SW480 (cell line): ENCODE measurements around the gene PIGS.
"Not testable (repeated sequence)": the region's sequence is repeated elsewhere in the genome, so short reads cannot be mapped to it uniquely, and the experiment has no call there.

Experiments used
- DNase-seq: peaks from one replicate; pipeline ENCODE4 v3.0.0-alpha.2; 2016; ENCODE audit warnings: low spot score

Gene PIGS

DNA sequence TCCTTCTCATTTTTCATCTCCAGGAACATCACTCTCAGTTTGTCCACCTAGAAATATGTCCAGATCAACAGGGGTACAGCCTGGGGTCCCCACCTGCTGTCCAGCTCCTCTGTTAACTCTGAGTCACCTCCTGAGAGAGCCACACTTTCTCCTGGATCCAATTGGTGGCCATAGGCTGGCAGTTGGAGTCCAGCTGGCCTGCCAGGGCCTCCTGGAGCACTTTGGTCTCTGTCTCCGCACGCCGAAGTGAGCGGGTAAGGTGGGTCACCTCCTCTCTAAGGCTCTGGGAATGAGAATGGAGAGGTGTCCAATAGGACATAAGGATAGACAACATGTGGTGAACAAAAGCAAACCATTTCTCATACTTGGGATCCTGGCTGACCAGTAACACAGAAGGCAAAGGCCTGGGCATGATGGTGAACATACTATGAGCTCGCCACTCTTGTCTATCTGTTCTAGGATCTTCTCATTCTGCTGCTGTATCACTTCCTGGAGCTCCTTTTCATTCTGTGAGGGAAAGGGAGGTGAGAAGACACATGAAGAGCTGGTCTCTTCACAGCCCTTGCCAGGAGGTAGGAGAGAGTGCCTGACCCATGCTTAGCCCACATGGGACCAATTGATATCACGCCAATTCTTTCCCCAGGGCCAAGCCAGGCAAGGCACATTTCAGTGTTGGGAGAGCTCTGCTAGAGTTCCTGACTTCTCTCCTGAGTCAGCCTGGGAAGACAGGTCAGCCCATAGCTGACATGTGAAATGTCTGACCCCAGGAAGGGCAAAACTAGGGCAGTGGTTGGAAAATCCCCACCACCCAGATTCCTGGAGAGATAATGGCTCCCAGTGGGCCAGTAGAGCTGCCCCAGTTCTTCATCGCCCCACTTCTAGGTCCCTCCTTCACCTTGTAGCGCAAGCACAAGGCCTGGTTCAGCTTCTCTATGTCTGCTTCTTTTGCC, 7.2 kb upstream of the PIGS start:
- no peak for DNase-seq

DNA sequence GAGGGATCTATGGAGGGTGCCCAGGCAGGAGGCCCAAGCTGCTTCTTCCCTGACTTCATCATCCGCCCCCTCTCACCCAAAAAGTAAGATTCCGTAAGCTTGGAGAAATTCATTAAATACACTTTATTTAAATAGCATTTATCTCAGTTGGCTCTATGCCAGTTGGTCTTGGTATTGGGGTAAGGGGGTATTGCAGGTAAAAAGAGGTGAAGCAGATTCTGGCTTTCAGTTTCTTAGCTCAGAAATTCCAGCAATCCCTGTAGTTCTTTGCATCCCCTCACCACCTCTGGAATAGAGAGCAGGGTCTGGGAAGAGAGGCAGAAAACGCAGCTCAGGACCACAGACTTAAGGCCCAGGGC, 6.1 kb upstream of the PIGS start:
- no peak for DNase-seq

DNA sequence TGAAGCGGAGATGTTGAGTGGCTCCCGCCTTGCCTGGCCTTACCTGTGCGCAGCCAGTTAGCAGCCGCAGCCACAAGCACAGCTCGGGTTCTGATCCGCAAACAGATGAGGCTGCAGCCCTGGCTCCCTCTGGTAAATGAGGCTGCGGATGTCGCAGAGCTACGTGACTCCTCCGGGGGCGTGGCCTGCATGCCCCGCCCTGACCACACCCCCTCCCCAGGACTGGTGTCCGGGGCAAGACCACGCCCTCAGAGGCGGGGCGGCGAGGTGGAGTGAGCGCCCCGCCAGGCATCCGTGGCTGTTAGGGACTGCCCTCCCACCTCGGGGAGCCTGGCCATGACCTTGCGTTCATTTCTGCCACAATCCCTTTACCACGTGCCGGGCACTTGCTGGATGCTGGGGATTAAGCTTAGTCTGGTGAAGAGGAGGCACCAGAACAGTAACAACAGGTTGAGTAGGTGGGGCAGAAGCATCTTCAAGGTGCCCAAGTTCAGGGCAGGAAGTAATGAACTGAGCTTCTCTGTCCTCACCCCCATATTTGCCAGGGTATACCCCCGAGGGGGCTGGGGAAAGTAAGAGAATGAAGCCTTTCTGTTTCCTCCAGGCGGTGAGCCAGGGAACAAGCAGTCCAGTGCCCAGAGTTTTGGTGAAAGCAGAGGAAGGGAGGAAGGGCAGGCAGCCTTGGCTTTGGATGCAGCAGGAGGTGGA, 5.6 kb upstream of the PIGS start, which contains the start of gene ALDOC:
Gene ALDOC (minus strand): TSS at position 138 of the 708 bp plus-strand sequence. CDS start 1,363 bp downstream, outside the sequence.
- peak; percentile 89 for DNase-seq

DNA sequence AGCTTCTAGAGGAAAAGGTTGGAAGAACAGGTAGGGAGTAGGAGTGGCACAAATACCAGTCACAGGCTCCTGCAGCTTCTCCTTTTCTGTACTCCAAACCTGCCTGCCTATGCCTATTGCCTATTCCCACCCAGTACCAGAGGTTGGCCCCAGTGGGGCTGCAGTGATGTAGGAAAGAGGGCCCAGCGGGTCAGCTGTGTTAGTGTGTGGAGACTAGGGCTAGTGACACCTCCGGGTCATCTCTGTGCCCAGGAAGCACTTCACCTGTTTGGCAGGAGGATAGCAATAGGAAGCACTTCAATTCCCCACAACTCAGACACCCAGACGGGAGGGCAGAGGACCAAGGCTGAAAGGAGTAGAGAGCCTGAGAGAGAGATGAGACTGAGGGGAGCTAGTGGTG, 4.7 kb upstream of the PIGS start:
- not testable (repeated sequence) for DNase-seq

DNA sequence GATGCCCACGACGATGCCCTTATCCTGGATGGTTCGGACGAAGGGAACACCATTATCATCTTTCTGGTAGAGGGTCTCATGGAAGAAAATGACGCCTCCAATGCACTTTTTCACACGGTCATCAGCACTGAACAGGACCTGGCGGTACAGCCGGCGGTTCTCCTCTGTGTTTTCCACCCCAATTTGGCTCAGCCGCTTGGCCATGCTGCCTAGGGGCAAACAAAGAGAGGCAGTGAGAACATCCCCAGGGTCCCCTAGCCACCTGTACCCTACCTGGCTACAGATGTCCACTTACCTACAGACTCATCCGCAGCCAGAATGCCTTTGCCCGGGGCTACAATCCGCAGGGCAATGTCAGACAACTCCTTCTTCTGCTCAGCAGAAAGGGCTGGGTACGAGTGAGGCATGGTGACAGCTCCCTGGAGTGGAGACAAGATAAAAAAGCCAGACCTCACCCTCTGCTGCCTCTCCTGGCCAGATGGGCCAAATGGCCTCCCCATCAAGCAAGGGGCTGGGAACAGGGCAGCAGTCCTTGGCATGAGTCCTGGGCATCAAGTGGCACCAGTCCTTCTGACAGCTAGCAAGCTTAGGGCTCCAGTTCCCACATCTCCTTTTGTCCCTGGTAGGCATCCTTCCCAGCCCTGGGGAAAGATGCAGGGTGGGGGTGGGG, 3.9 kb upstream of the PIGS start:
- no peak for DNase-seq

DNA sequence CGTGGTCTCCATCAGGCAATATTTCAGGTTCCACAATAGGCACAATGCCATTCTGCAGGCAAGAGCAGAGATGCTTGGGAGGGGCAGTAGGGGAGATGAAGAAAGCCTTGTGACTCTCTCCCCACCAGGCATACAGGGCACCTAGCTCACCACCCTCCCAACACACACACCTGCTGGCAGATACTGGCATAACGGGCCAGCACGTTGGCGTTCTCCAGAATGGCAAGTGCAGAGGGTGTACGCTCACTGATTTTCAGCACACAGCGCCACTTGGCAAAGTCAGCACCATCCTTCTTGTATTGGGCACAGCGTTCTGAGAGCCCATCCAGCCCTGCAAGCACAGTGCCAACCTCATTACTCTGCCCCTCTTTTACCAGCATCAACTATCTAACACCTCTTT, 3.2 kb upstream of the PIGS start:
- DNase-seq: no peak

DNA sequence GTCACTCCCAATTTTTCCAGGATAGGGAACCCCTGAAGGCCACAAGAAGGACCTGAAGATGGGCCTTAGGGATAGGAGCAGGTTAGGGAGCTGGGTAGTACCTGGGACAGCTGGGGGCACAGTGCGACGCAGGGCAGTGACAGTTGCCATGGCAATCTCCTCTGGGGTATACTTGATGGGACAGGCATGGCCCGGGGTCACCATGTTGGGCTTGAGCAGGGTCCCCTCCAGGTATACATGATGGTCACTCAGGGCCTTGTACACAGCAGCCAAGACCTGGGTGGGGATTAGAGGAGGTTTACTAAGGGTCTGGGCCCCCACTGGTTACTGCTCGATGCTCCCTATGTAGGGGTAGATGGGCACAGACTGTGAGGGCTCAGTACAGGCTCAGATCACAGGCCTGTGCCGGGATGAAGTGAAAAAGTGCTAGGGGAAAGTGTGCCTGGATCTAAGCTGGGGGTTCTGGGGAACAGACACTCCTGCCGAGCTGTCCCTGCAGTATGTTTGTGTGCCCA, 2.7 kb upstream of the PIGS start:
- no peak for DNase-seq

DNA sequence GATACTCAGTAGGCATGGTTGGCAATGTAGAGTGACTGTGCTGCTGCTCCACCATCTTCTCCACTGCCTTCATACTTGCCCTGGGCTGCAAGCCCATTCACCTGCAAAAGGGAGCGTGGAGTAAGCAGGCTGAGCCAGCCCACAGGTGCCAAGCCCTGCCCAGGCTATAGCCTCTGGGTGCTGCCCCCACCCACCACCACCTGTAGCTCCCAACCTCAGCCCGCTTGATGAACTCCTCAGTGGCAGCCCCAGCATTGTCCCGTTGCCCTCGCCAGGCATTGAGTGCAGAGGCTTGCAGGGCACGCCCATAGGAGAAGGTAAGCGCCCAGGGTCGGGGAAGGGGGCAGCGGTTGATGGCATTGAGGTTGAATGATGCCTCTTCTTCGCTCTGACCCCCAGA, 2.2 kb upstream of the PIGS start:
- no peak for DNase-seq

DNA sequence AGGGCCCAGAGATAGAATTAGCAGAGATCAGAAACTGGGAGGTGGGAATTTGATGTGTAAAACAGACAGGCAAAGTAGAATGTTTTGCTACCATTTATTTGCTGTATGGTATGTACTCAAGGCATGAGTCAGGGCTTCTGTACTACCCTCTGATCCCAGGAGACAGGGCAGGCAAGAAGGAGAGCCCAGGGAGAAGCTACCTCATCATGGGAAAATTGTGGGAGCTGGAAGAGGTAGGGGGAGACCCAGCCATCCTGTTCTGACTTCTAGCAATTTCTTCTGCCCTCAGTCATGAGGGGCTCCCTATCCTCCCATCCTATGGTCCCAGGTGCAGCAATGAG, 1.7 kb upstream of the PIGS start:
- DNase-seq: no peak

DNA sequence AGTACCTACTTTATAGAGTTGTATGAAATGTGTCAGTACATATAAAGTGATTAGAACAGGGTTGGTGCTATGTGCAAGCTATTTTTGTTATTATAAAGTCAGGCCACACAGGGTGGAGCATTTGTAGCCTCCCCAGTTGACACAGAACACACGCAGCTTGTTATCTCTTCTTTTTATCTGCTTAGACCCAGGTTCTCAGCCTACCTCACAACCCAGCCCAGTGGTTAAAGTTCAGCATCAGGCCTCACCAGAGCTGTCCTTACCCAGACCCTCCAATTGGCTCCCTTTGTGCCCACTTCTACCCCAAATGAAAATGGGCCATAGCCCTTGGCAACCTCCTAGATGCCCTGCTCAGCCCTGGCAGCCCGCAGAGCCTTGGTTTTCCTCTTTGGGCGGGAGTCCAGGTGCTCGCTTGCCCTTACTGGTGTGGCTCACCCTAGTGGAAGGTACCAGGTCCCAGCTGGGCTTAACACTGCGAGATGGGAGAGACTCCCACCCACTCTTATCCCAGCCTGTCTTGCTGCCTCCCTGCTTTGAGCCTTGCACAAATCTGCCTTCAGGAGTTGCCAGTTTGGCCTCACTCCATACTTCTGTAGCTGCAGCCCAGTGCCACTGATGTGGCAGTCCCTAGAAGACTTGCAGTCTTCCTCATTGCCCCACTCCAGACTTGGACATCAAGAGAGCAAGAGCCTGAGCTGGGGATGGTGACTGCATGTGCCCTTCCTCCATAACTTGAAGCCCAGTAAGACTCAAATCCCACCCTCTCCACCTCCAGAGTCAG, 1.1 kb upstream of the PIGS start:
- no peak for DNase-seq

DNA sequence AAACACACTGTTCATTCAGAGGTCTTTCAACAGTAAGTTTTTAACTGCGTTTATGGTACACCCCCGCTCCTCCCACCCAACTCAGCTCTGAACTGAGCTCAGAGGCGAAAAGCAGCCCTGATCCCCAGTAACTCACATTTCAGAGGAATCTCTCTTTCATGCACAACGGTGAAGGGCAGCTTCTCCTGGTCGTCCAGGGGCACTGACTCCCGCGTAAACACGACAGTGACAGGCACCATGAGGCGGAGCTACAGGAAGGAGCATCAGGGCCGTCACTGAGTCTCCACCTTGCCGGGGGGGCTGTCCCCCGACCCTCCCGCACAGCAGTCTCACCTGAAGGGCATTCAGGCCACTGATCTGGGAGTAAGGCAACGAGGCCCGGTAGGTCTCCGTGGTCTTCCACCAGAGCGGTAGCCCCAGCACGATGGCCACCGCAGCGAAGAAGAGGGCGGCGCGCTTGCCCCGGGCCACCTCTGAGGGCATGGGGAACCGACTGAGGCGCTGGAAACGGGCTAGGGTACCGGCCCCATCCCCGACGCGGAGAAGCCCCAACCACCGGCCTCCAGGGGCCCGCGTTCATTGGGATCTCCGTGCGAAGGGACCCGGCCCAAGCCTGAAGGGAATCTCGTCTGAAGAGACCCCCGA, 486 bp downstream of the PIGS start:
- peak; percentile 62 for DNase-seq

DNA sequence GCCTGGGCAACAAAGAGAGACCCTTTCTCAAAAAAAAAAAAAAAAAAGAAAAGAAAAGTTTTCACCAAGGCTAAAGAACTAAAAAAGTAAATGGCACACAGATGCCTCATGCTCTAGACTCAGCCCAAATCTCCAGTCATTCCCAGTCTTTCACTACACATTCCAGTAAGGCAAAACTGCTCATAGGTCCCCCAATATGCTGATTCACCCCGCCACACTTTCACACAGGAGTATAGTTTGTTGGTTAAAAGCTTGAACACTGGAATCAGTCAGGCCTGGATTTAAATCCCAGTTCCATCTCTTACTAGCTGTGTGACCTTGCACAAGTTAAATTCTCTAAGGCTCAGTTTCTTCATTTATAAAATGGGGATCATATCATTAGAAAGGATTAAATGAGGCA, 1.9 kb downstream of the PIGS start:
- no peak for DNase-seq

DNA sequence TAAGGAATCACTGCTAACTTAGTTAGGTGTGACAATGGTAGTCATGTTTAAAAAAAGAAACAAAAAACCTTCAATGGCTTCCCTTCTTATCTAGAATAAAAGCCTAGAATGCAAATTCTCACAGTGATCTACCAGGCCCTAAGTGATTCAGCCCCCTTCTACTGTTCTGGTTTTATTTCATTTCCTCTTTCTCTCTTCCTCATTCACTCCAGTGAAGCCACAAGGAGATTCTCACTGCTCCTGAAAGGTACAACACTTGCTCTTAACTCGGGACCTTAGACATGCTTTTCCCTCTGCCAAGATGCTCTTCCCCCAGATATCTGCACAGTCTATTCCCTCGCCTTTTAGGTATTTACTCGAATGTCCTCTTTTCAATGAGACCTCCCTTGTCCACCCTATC, 3.7 kb downstream of the PIGS start:
- no peak for DNase-seq

DNA sequence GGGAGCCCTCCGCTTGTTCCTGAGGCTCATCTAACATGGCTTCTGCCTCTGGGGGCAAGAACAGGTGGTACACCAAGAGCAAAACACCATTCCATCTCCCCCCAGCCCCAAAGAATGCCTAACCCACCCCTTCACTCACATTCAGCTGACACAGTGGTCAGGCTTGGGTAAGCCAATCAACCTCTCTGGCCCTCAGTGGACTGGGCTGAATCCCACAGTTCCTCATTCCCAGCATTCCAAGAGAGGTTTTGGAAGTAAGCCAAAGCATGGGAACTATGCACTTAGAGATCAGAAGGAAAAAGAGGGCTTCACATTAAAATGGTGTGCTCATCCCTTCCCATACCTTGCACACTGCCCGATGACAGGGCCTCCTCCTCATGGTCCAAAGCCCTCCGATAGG, 7.8 kb downstream of the PIGS start:
- DNase-seq: peak; percentile 43

DNA sequence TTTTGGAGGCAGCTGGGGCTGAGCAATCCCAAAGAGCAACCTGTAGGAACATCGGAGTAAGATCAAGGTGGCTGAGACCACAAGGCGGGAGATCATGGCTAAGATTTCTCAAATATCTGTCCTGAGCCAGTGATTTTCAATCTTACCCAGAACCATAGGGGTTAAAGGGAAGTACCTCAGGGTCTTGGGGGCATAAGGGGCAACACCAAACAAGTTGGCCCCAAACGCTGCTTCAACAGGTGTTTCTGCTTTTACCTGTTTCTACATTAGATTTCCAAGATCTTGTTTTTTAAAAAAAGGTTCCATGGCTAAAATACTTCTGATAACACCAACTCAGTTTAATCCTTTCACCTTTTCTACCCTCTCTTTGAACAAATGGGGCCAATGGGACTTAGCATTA, 16.3 kb downstream of the PIGS start:
- no peak for DNase-seq

DNA sequence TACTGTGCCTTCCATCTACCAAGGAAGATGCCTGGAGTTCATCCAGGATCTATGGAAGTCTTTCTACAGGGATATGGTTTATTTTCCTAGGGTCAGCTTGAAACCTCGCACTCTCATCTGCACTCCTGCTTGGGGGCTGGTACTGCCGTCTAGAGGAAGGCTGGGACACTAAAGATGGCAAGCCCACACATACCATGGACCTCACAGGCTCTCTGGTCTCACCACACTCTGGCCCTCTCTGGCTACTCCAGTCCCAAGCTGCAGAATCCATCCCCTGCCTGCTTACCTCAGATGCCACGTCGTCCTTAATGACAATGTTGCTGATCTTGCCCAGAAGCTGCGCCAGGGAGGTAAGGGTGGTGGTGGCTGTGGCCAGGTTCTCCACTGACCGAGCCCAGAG, 16.8 kb downstream of the PIGS start:
- peak; percentile 51 for DNase-seq

DNA sequence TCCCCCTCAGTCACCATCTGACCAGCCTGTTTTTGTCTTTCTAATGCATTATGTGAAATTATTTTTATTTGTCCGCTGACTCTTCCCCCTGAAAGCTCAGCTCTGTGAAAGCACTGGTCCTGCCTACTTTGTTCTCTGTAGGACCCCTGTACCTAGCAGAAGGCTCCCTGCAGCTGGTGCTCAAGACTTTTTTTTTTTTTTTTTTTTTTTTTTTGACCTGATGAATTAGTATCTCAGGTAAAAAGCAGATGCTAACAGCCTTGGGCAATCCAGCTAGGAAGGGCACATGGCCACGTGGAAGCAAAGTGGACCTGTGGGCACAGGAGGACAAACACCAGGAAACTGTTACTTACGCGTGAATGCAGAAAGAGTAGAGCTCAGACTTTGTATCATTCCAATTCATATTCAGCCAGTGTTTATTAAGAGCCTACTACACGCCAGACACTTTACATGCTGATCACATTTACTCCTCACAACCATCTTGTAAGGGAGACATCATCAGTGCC, 18.3 kb downstream of the PIGS start:
- no peak for DNase-seq

DNA sequence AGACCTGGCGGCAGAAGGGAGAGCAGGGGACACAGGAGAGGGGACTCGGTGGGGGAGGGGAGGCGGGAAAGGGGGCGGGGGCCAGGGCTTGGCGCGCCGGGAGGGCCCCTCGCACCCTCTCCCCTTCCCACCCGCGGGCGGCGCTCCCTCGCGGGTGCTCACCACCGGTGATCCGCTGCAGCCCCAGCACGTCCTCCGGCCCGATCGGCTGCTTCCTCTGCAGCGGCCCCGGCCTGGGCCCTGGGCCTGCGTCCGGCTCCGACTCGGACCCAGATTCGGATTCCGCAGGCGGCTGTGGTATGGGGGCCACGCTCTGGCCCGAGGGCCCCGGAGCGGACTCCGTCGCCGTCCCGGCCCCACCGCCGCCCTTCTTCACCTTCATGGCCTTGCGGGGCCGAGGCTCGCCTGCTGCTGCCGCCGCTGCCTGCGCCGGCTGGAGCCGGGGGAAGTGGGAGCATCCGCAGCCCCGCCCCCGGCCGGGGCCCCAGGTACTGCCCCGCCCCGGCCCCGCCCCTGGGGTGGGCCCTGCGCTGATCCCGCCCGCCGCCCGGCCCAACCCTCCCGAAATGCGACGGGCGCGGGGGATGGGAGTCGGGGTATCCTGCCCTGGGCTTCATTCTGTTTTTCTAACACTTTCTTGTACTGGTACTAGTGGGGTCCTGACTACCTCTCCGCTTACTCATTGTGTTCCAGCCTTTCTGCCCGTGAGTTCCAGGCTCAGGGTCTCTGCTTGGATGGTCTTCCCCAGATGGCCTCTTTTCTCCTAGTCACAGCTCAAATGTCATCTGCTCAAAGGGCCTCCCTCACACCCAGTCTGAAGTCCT, 18.9 kb downstream of the PIGS start, which contains the start of gene UNC119:
Gene UNC119 (minus strand): TSS at position 449 of the 824 bp plus-strand sequence. CDS start 67 bp downstream, at position 382.
- peak; percentile 70 for DNase-seq

DNA sequence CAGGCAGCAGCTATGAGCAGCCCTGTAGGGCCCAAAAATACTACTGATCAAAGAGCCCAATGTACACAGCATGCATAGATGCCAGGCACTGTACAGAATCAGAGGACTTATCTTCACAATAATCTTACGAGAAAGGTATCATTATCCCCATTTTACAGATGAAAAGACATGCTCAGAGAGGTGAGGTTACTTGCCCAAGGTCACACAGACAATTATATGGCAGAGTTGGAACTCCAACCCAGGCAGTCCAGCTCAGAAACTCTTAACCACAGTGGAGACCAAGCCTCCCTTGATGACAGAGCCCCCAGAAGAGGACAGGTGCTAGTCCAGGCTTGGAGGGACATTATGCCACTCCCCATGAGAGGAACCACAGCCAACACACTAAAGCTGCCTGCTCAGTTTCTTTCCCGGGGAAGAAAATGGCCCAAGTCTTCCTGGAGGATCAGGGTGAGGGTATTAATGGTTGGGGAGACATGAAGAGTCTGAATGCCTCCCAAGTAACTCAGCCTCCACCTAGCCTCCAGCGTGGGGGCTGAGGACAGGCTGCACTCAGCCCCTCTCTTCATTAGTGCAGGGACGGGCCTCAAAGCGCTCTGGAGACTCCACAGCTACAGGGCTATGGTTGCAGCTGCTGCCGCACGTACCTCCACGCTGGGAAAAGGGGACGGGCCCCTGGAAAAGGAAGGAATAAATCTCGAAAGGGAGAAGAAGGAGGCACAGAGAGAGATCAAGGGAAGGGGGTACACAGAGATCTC, 19.7 kb downstream of the PIGS start:
- no peak for DNase-seq
